Measurements from ENCODE around the gene PTPA.
"Not testable (repeated sequence)": the region's sequence is repeated elsewhere in the genome, so short reads cannot be mapped to it uniquely, and the experiment has no call there.

The PTPA gene

GRCh38 chr9:129185991-129186390, 74.8 kb downstream of the PTPA start:
- no peak for DNase-seq (ENCODE audit: low read depth, low spot score)
- H3K27ac ChIP-seq, result no peak overlapping the region

GRCh38 chr9:129187042-129187441, 75.8 kb downstream of the PTPA start:
- H3K27ac ChIP-seq, result no peak overlapping the region
- no peak for DNase-seq (ENCODE audit: low read depth, low spot score)

GRCh38 chr9:129189971-129190370, 78.8 kb downstream of the PTPA start:
- DNase-seq (ENCODE audit: low read depth, low spot score); H3K27ac ChIP-seq: not testable (repeated sequence)

GRCh38 chr9:129191234-129191633, 80.0 kb downstream of the PTPA start:
- no peak overlapping the region for H3K27ac ChIP-seq
- DNase-seq (ENCODE audit: low read depth, low spot score), result no peak

GRCh38 chr9:129193655-129194054, 82.4 kb downstream of the PTPA start:
- H3K27ac ChIP-seq, result no peak overlapping the region
- no peak for DNase-seq (ENCODE audit: low read depth, low spot score)

- no peak overlapping the region for H3K27ac ChIP-seq
Measured at GRCh38 chr9:129194221-129194620, 83.0 kb downstream of the PTPA start.

GRCh38 chr9:129195606-129196005, 84.4 kb downstream of the PTPA start:
- DNase-seq (ENCODE audit: low read depth, low spot score), result no peak
- H3K27ac ChIP-seq, result no peak overlapping the region

More at GRCh38 chr9:129194221-129194620, 83.0 kb downstream of the PTPA start:
- DNase-seq (ENCODE audit: low read depth, low spot score), result no peak

- H3K27ac ChIP-seq; DNase-seq (ENCODE audit: low read depth, low spot score): not testable (repeated sequence)
Measured at GRCh38 chr9:129197045-129197444, 85.8 kb downstream of the PTPA start.

GRCh38 chr9:129197978-129198318, 86.7 kb downstream of the PTPA start:
- no peak overlapping the region for H3K27ac ChIP-seq

More at GRCh38 chr9:129197978-129198318, 86.7 kb downstream of the PTPA start:
- no peak for DNase-seq (ENCODE audit: low read depth, low spot score)

All from epithelial cell of prostate (primary cell).